GM12878 (cell line): ENCODE measurements around the gene PHF23. TPM values are rescaled to one million over a fixed set of nuclear protein-coding genes. Genes with fewer than 3 reads are reported as not detected.

Source experiments
- ATAC-seq: fragments of 200-7000 bp; cut with Tn5 transposase; 3 replicates; pipeline ENCODE4 v1.9.1; 2020; ENCODE audit warnings: mild to moderate bottlenecking, moderate library complexity
- BruUV-seq: library from RNA; stranded (reverse); fragments of 400-500 nt; replicated peaks from 2 replicates; lab custom pipeline; 2021; lab: Mats Ljungman, UMichigan
- CTCF ChIA-PET: fragments of 300-600 bp; sonication (Branson Sonifier 250); formaldehyde crosslinking; extraction: SDS; loops from one replicate; lab custom pipeline; 2021; ENCODE audit warnings: inconsistent platforms; lab: Yijun Ruan, JAX
- POLR2A ChIA-PET: fragments of 350-600 bp; formaldehyde crosslinking; extraction: SDS; loops from one replicate; lab custom pipeline; 2021; ENCODE audit warnings: inconsistent platforms; lab: Charles Lee
- RAD21 ChIA-PET: fragments of 300-600 bp; sonication (Branson Sonifier 250); formaldehyde crosslinking; loops from one replicate; lab custom pipeline; 2023; ENCODE audit warnings: antibody characterized with exemption; ENCODE audit not compliant: unreplicated experiment; lab: Charles Lee
- SMC1A ChIA-PET: fragments of 300-600 bp; sonication (Branson Sonifier 250); formaldehyde crosslinking; loops from one replicate; lab custom pipeline; 2023; ENCODE audit not compliant: unreplicated experiment, uncharacterized antibody; lab: Charles Lee
- DNase-seq: peaks from one replicate; pipeline ENCODE4 v3.0.0-alpha.2; 2011; ENCODE audit warnings: low read depth, low spot score
- FAIRE-seq: peaks from 3 replicates; lab custom pipeline; 2011; peaks lifted over from hg19 to GRCh38; lab: Jason Lieb, UNC
- H2AFZ ChIP-seq: 2 replicates; pipeline ENCODE4 v1.6.0; 2011; ENCODE audit warnings: low read depth, low read length, control low read depth; ENCODE audit not compliant: control insufficient read depth
- H3K27ac ChIP-seq: 2 replicates; pipeline ENCODE4 v1.5.1; 2011; ENCODE audit warnings: control low read depth; ENCODE audit not compliant: control insufficient read depth, insufficient read depth
- H3K27me3 ChIP-seq, 2 experiments: replicated peaks in 1 of 2; 2 replicates each; pipeline versions ENCODE4 v1.6.0 to v1.6.1; 2011; ENCODE audit warnings: low read length in 1 of 2; ENCODE audit not compliant: control insufficient read depth in 2 of 2, insufficient read depth in 2 of 2
- H3K36me3 ChIP-seq, 2 experiments: 2 replicates each; pipeline ENCODE4 v1.5.1; 2011; ENCODE audit warnings: low read length in 1 of 2; ENCODE audit not compliant: control insufficient read depth in 2 of 2, insufficient read depth in 2 of 2
- H3K4me1 ChIP-seq: 2 replicates; pipeline ENCODE4 v1.6.1; 2011; ENCODE audit warnings: mild to moderate bottlenecking, low read length, moderate library complexity, mixed read lengths; ENCODE audit not compliant: control insufficient read depth, insufficient read depth
- H3K4me2 ChIP-seq: 2 replicates; pipeline ENCODE4 v1.6.0; 2011; ENCODE audit warnings: control low read depth; ENCODE audit not compliant: control insufficient read depth, insufficient read depth
- H3K4me3 ChIP-seq: fragments of 200-600 bp; sonication (generic); 2 replicates; pipeline ENCODE4 v1.5.1; 2016
- H3K79me2 ChIP-seq: 2 replicates; pipeline ENCODE4 v1.6.0; 2011; ENCODE audit warnings: low read length; ENCODE audit not compliant: control insufficient read depth, insufficient read depth
- H3K9ac ChIP-seq: 2 replicates; pipeline ENCODE4 v1.8.0; 2011; ENCODE audit warnings: low read length, control low read depth, mixed read lengths; ENCODE audit not compliant: control insufficient read depth, insufficient read depth
- H3K9me3 ChIP-seq: replicated peaks from 3 replicates; pipeline ENCODE4 v1.5.1; 2011; ENCODE audit warnings: mild to moderate bottlenecking, low read length; ENCODE audit not compliant: control insufficient read depth, insufficient read depth
- H4K20me1 ChIP-seq: 2 replicates; pipeline ENCODE4 v1.6.0; 2011; ENCODE audit not compliant: control insufficient read depth, insufficient read depth
- CEBPB ChIP-seq, 2 experiments: fragments of 150-350 bp in 1 of 2; IDR thresholded peaks; 2 replicates each; pipeline ENCODE4 v1.6.1; 2012 to 2014; ENCODE audit warnings: low read depth in 2 of 2, low read length in 2 of 2, borderline replicate concordance in 1 of 2, inconsistent platforms in 1 of 2
- FOS ChIP-seq: IDR thresholded peaks from 3 replicates; pipeline ENCODE4 v1.6.1; 2011; ENCODE audit warnings: borderline replicate concordance; ENCODE audit not compliant: insufficient read length; ENCODE audit errors: extremely low read depth
- HDGF ChIP-seq: fragments of 450-650 bp; IDR thresholded peaks from 2 replicates; pipeline ENCODE4 v1.6.1; 2016; ENCODE audit warnings: antibody characterized with exemption
- TCF3 ChIP-seq: IDR thresholded peaks from 2 replicates; pipeline ENCODE4 v1.6.1; 2012; ENCODE audit warnings: low read depth, mild to moderate bottlenecking, low read length, borderline replicate concordance; ENCODE audit not compliant: insufficient read depth
- WGBS: methylation state at CpG from one replicate; pipeline ENCODE4 v1.1.6; 2016; ENCODE audit warnings: low lambda C conversion rate; ENCODE audit not compliant: insufficient replicate concordance, insufficient coverage; ENCODE audit errors: missing lambda C conversion rate; 5-methylcytosine and 5-hydroxymethylcytosine counted together
- in situ Hi-C: fragments of 300-500 bp; cut with MboI; formaldehyde crosslinking; loops from 9 replicates; pipeline ENCODE4 v1.14.3; 2018; ENCODE audit warnings: mixed read lengths
- intact Hi-C: fragments of 100-400 bp; cut with micrococcal nuclease; formaldehyde crosslinking; loops from one replicate; pipeline ENCODE4 v1.14.2; 2022; ENCODE audit not compliant: unreplicated experiment
- polyA plus RNA-seq, 11 experiments: library from polyadenylated mRNA; depleted of rRNA in 4 of 11; unstranded in 6 of 11; stranded (reverse) in 5 of 11; fragments of >200 nt; fragmentation: Nextera tagmentation in 4 of 11; fragmentation: Illumina TruSeq in 1 of 11; extraction: Ambion mirVana in 4 of 11; extraction: Trizol in 1 of 11; gene quantifications; 1 replicate in 1 of 11; 2 replicates in 10 of 11; pipeline versions ENCODE4 v1.2.1 to v1.2.3, GENCODE V29; 2011 to 2016; ENCODE audit warnings: inconsistent platforms in 2 of 11, missing spikeins in 2 of 11, low read depth in 1 of 11
- total RNA-seq, 4 experiments: library from RNA; depleted of rRNA in 3 of 4; stranded (reverse); fragments of >200 nt in 3 of 4; fragmentation: Illumina TruSeq in 1 of 4; extraction: Trizol in 1 of 4; gene quantifications; 2 replicates each; pipeline versions ENCODE4 v1.2.1 to v1.2.3, GENCODE V29; 2013 to 2021
- TF ChIP-seq, protein P1 (sequence below): fragments of 150-350 bp; IDR thresholded peaks from 2 replicates; pipeline ENCODE4 v1.6.1; 2016; ENCODE audit warnings: low read depth, low read length
- TF ChIP-seq, protein P2 (sequence below): fragments of 450-650 bp; IDR thresholded peaks from 2 replicates; pipeline ENCODE4 v1.6.1; 2017; ENCODE audit warnings: mild to moderate bottlenecking, moderate library complexity

The PHF23 gene
- total and polyA plus RNA-seq, 10 of the 15 experiments (the other 5 are each of a cell fraction or from before 2014, with no cell fraction given): 8.2 to 84.8 (median 32.6) TPM

DNA sequence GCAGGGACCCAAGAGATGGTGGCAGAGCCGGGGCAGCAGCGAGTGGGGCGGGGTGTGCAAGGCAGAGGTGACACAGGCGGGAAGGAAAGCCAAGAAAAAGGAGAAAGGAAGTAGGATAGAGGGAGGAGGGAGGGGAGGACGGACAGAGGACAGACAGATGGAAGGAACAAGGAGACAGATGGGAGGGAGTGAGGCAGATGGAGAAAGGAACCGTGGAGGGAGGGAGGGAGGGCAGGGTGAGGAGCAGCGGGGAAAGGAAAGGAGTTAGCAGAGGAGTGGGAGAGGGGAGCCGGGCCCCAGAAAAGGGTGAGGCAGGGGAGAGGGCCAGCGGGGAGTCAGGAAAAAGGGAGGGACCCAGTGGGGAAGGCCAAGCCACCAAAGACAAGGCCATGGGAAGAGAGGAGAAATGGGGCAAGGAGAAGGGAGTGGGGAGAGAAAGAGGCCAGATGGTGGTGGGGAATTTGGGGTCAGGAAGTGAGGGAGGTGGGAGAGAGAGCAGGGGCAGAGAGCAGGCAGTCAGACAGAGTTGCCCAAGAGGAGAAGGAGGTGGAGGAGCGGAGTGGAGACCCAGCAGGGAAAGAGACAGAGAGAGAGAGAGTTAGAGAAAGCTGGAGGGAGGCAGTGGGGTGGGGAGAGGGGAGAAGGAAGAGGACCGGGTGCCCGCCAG is 46.9 kb downstream of the PHF23 start:
- RAD21 ChIA-PET: no interaction called here
- no peaks in the 10 kb centered on the region for H3K79me2 ChIP-seq
- no peak overlapping the region for H3K27ac ChIP-seq
- WGBS: 50% methylated on average over 6 of the region's 12 CpGs
- DNase-seq (no peak), ATAC-seq (no peak)
- no peak overlapping the region for H3K9ac ChIP-seq
- H3K9me3 ChIP-seq: no peaks in the 10 kb centered on the region
- no peaks in the 10 kb centered on the region for H3K27me3 ChIP-seq
- POLR2A ChIA-PET: no interaction called here
- intact Hi-C loops (no loop called here), in situ Hi-C loops (no loop called here)
- H2AFZ ChIP-seq: no peak overlapping the region
- no TSS peak for BruUV-seq
- CTCF ChIA-PET: no interaction called here
- no peak overlapping the region for H3K4me2 ChIP-seq
- H3K4me1 ChIP-seq: no peaks in the 10 kb centered on the region
- no peaks in the 10 kb centered on the region for H4K20me1 ChIP-seq
- TF ChIP-seq HDGF (no peak), FOS (no peak), CEBPB (IDR thresholded peaks at IDR 0.05; ENCODE audit: borderline replicate concordance in 1 of 2, low read depth in 2 of 2, low read length in 2 of 2) (no peak), TCF3 (no peak)
- TF ChIP-seq, protein P1, sequence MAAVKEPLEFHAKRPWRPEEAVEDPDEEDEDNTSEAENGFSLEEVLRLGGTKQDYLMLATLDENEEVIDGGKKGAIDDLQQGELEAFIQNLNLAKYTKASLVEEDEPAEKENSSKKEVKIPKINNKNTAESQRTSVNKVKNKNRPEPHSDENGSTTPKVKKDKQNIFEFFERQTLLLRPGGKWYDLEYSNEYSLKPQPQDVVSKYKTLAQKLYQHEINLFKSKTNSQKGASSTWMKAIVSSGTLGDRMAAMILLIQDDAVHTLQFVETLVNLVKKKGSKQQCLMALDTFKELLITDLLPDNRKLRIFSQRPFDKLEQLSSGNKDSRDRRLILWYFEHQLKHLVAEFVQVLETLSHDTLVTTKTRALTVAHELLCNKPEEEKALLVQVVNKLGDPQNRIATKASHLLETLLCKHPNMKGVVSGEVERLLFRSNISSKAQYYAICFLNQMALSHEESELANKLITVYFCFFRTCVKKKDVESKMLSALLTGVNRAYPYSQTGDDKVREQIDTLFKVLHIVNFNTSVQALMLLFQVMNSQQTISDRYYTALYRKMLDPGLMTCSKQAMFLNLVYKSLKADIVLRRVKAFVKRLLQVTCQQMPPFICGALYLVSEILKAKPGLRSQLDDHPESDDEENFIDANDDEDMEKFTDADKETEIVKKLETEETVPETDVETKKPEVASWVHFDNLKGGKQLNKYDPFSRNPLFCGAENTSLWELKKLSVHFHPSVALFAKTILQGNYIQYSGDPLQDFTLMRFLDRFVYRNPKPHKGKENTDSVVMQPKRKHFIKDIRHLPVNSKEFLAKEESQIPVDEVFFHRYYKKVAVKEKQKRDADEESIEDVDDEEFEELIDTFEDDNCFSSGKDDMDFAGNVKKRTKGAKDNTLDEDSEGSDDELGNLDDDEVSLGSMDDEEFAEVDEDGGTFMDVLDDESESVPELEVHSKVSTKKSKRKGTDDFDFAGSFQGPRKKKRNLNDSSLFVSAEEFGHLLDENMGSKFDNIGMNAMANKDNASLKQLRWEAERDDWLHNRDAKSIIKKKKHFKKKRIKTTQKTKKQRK: no peak
- TF ChIP-seq, protein P2, sequence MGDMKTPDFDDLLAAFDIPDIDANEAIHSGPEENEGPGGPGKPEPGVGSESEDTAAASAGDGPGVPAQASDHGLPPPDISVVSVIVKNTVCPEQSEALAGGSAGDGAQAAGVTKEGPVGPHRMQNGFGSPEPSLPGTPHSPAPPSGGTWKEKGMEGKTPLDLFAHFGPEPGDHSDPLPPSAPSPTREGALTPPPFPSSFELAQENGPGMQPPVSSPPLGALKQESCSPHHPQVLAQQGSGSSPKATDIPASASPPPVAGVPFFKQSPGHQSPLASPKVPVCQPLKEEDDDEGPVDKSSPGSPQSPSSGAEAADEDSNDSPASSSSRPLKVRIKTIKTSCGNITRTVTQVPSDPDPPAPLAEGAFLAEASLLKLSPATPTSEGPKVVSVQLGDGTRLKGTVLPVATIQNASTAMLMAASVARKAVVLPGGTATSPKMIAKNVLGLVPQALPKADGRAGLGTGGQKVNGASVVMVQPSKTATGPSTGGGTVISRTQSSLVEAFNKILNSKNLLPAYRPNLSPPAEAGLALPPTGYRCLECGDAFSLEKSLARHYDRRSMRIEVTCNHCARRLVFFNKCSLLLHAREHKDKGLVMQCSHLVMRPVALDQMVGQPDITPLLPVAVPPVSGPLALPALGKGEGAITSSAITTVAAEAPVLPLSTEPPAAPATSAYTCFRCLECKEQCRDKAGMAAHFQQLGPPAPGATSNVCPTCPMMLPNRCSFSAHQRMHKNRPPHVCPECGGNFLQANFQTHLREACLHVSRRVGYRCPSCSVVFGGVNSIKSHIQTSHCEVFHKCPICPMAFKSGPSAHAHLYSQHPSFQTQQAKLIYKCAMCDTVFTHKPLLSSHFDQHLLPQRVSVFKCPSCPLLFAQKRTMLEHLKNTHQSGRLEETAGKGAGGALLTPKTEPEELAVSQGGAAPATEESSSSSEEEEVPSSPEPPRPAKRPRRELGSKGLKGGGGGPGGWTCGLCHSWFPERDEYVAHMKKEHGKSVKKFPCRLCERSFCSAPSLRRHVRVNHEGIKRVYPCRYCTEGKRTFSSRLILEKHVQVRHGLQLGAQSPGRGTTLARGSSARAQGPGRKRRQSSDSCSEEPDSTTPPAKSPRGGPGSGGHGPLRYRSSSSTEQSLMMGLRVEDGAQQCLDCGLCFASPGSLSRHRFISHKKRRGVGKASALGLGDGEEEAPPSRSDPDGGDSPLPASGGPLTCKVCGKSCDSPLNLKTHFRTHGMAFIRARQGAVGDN: no peak
- TF ChIP-seq, all 136 proteins: peak for 0
- H3K36me3 ChIP-seq: no peaks in the 10 kb centered on the region
- SMC1A ChIA-PET: no interaction called here
- FAIRE-seq: no peak
- no peak overlapping the region for H3K4me3 ChIP-seq
